ENCODE results near the gene AFTPH.

Gene AFTPH

GRCh38 chr2:64523666-64524603 is at the start of gene AFTPH:
TSS of gene AFTPH (plus strand) at chr2:64524328. CDS start at chr2:64551475, 27,147 bp downstream.
- peak; percentile 99 for DNase-seq

GRCh38 chr2:64474636-64475035 is 49.5 kb upstream of the AFTPH start:
- DNase-seq = no peak

GRCh38 chr2:64477037-64477436 is 47.1 kb upstream of the AFTPH start:
- DNase-seq = no peak

- DNase-seq = no peak
Measured at GRCh38 chr2:64477979-64478378, 46.1 kb upstream of the AFTPH start.

GRCh38 chr2:64478502-64479230 is 45.5 kb upstream of the AFTPH start:
- DNase-seq = no peak

GRCh38 chr2:64479259-64480117 is 44.6 kb upstream of the AFTPH start:
- no peak for DNase-seq

GRCh38 chr2:64481665-64482064 is 42.5 kb upstream of the AFTPH start:
- DNase-seq = no peak

GRCh38 chr2:64482243-64482642 is 41.9 kb upstream of the AFTPH start:
- DNase-seq = no peak

GRCh38 chr2:64482765-64483504 is 41.2 kb upstream of the AFTPH start:
- DNase-seq = no peak

GRCh38 chr2:64485331-64485730 is 38.8 kb upstream of the AFTPH start:
- DNase-seq = no peak

- peak; percentile 56 for DNase-seq
Measured at GRCh38 chr2:64485961-64486360, 38.2 kb upstream of the AFTPH start.

GRCh38 chr2:64487256-64488049 is 36.7 kb upstream of the AFTPH start:
- DNase-seq = no peak

- DNase-seq = peak; percentile 79
Measured at GRCh38 chr2:64488050-64488974, 35.8 kb upstream of the AFTPH start.

GRCh38 chr2:64489081-64489751 is 34.9 kb upstream of the AFTPH start:
- no peak for DNase-seq

- DNase-seq = no peak
Measured at GRCh38 chr2:64491426-64491825, 32.7 kb upstream of the AFTPH start.

- DNase-seq = no peak
Measured at GRCh38 chr2:64492272-64492671, 31.9 kb upstream of the AFTPH start.

GRCh38 chr2:64492821-64493220 is 31.3 kb upstream of the AFTPH start:
- DNase-seq = no peak

GRCh38 chr2:64493788-64494187 is 30.3 kb upstream of the AFTPH start:
- no peak for DNase-seq

GRCh38 chr2:64498438-64498837 is 25.7 kb upstream of the AFTPH start:
- DNase-seq = no peak

- DNase-seq = no peak
Measured at GRCh38 chr2:64500549-64500948, 23.6 kb upstream of the AFTPH start.
